ENCODE data around the gene IST1.

Gene IST1

GRCh38 chr16:71852561-71852960, 42.8 kb upstream of the IST1 start:
- TF ChIP-seq ESRRG (CRISPR knock-in tag; IDR thresholded peaks at IDR 0.05): no peak
- no peak for TF ChIP-seq CSRNP3 (CRISPR knock-in tag; IDR thresholded peaks at IDR 0.05)
- no peak for TF ChIP-seq SNAI2 (CRISPR knock-in tag; IDR thresholded peaks at IDR 0.05)
- TF ChIP-seq TOX (CRISPR knock-in tag; IDR thresholded peaks at IDR 0.05; ENCODE audit: borderline replicate concordance): no peak
- TF ChIP-seq PATZ1 (CRISPR knock-in tag; IDR thresholded peaks at IDR 0.05; ENCODE audit: borderline replicate concordance): no peak
- TF ChIP-seq CSDC2 (CRISPR knock-in tag; IDR thresholded peaks at IDR 0.05): no peak
- no peak for TF ChIP-seq ISL1 (CRISPR knock-in tag; IDR thresholded peaks at IDR 0.05)
- TF ChIP-seq RARB (CRISPR knock-in tag; IDR thresholded peaks at IDR 0.05): no peak
- no peak for TF ChIP-seq ZNF70 (CRISPR knock-in tag; IDR thresholded peaks at IDR 0.05)
- no peak for TF ChIP-seq ZNF8 (CRISPR knock-in tag; IDR thresholded peaks at IDR 0.05)
- TF ChIP-seq ZNF565 (CRISPR knock-in tag; conservative IDR thresholded peaks at IDR 0.05; ENCODE audit: low read depth): no peak
- no peak for TF ChIP-seq ZFP30 (CRISPR knock-in tag; IDR thresholded peaks at IDR 0.05)
- no peak for TF ChIP-seq ZFP3 (CRISPR knock-in tag; IDR thresholded peaks at IDR 0.05)
- TF ChIP-seq CREB5 (CRISPR knock-in tag; IDR thresholded peaks at IDR 0.05; ENCODE audit: low read depth): no peak
- ATAC-seq: no peak

GRCh38 chr16:71853413-71853812, 41.9 kb upstream of the IST1 start:
- ATAC-seq: no peak
- TF ChIP-seq ESRRG (CRISPR knock-in tag; IDR thresholded peaks at IDR 0.05) (no peak), GLIS3 (CRISPR knock-in tag; IDR thresholded peaks at IDR 0.05) (no peak), BACH2 (CRISPR knock-in tag; IDR thresholded peaks at IDR 0.05; ENCODE audit: borderline replicate concordance) (no peak), ZNF70 (CRISPR knock-in tag; IDR thresholded peaks at IDR 0.05) (no peak), OSR1 (CRISPR knock-in tag; IDR thresholded peaks at IDR 0.05) (no peak), ISL1 (CRISPR knock-in tag; IDR thresholded peaks at IDR 0.05) (no peak), ZNF565 (CRISPR knock-in tag; conservative IDR thresholded peaks at IDR 0.05; ENCODE audit: low read depth) (no peak), ZNF8 (CRISPR knock-in tag; IDR thresholded peaks at IDR 0.05) (no peak), CREB5 (CRISPR knock-in tag; IDR thresholded peaks at IDR 0.05; ENCODE audit: low read depth) (no peak), PPARA (CRISPR knock-in tag; IDR thresholded peaks at IDR 0.05; ENCODE audit: borderline replicate concordance) (no peak), ZFP3 (CRISPR knock-in tag; IDR thresholded peaks at IDR 0.05) (no peak), TCF4 (CRISPR knock-in tag; IDR thresholded peaks at IDR 0.05; ENCODE audit: borderline replicate concordance) (no peak)

- ATAC-seq: no peak
- no peak for TF ChIP-seq ESRRG (CRISPR knock-in tag; IDR thresholded peaks at IDR 0.05)
- no peak for TF ChIP-seq SNAI2 (CRISPR knock-in tag; IDR thresholded peaks at IDR 0.05)
- TF ChIP-seq ZFP30 (CRISPR knock-in tag; IDR thresholded peaks at IDR 0.05): no peak
- TF ChIP-seq OSR1 (CRISPR knock-in tag; IDR thresholded peaks at IDR 0.05): no peak
- no peak for TF ChIP-seq GLIS3 (CRISPR knock-in tag; IDR thresholded peaks at IDR 0.05)
Observed at GRCh38 chr16:71854369-71854948, 40.9 kb upstream of the IST1 start.

- ATAC-seq: no peak
- no peak for TF ChIP-seq SNAI2 (CRISPR knock-in tag; IDR thresholded peaks at IDR 0.05)
- TF ChIP-seq CSRNP3 (CRISPR knock-in tag; IDR thresholded peaks at IDR 0.05): no peak
- no peak for TF ChIP-seq CSDC2 (CRISPR knock-in tag; IDR thresholded peaks at IDR 0.05)
- TF ChIP-seq ZFP3 (CRISPR knock-in tag; IDR thresholded peaks at IDR 0.05): no peak
- TF ChIP-seq TCF4 (CRISPR knock-in tag; IDR thresholded peaks at IDR 0.05; ENCODE audit: borderline replicate concordance): no peak
- TF ChIP-seq PPARA (CRISPR knock-in tag; IDR thresholded peaks at IDR 0.05; ENCODE audit: borderline replicate concordance): no peak
- TF ChIP-seq CREB5 (CRISPR knock-in tag; IDR thresholded peaks at IDR 0.05; ENCODE audit: low read depth): no peak
- TF ChIP-seq ESRRG (CRISPR knock-in tag; IDR thresholded peaks at IDR 0.05): no peak
- no peak for TF ChIP-seq TSHZ2 (CRISPR knock-in tag; IDR thresholded peaks at IDR 0.05)
Observed at GRCh38 chr16:71855937-71856662, 39.2 kb upstream of the IST1 start.
